Endothelial cell of umbilical vein (primary cell): ENCODE results near the gene KCNQ5. TPM values are rescaled to one million over a fixed set of nuclear protein-coding genes. Genes with fewer than 3 reads are reported as not detected.

Experiments
- BruUV-seq: library from RNA; stranded (reverse); fragments of 400-500 nt; replicated peaks from 2 replicates; lab custom pipeline; 2021; lab: Mats Ljungman, UMichigan
- CTCF ChIA-PET: fragments of 300-600, 350-600 bp; sonication (Branson Sonifier 250); formaldehyde crosslinking; loops from one replicate; lab custom pipeline; 2021; ENCODE audit warnings: antibody characterized with exemption, inconsistent platforms; lab: Charles Lee
- POLR2A ChIA-PET: fragments of 300-600, 350-600 bp; sonication (Branson Sonifier 250); formaldehyde crosslinking; loops from one replicate; lab custom pipeline; 2021; ENCODE audit warnings: antibody characterized with exemption, inconsistent platforms; lab: Charles Lee
- DNase-seq: peaks from one replicate; pipeline ENCODE4 v3.0.0-alpha.2; 2011; ENCODE audit warnings: low read depth, low spot score
- FAIRE-seq: peaks from 2 replicates; lab custom pipeline; 2011; peaks lifted over from hg19 to GRCh38; lab: Jason Lieb, UNC
- H2AFZ ChIP-seq: 2 replicates; pipeline ENCODE4 v1.6.0; 2012; ENCODE audit warnings: low read depth, low read length, control low read depth, inconsistent platforms
- H3K27ac ChIP-seq: 2 replicates; pipeline ENCODE4 v1.5.1; 2011; ENCODE audit warnings: low read depth, mild to moderate bottlenecking, control low read depth, low read length, moderate library complexity; ENCODE audit not compliant: insufficient read depth
- H3K27me3 ChIP-seq, 2 experiments: 2 replicates each; pipeline versions ENCODE4 v1.6.0 to v1.6.1; 2011; ENCODE audit warnings: low read length in 2 of 2, mixed read lengths in 1 of 2; ENCODE audit not compliant: control insufficient read depth in 2 of 2, insufficient read depth in 2 of 2
- H3K36me3 ChIP-seq, 2 experiments: 2 replicates in 1 of 2; 3 replicates in 1 of 2; pipeline ENCODE4 v1.5.1; 2011; ENCODE audit warnings: low read length in 2 of 2, mild to moderate bottlenecking in 1 of 2, moderate library complexity in 1 of 2; ENCODE audit not compliant: control insufficient read depth in 2 of 2, insufficient read depth in 2 of 2; ENCODE audit errors: extremely low read depth in 1 of 2
- H3K4me1 ChIP-seq: 3 replicates; pipeline ENCODE4 v1.5.1; 2011; ENCODE audit warnings: mild to moderate bottlenecking, low read length; ENCODE audit not compliant: control insufficient read depth, insufficient read depth; ENCODE audit errors: extremely low read depth
- H3K4me2 ChIP-seq: 2 replicates; pipeline ENCODE4 v1.6.1; 2011; ENCODE audit warnings: low read length, control low read depth, mixed read lengths; ENCODE audit not compliant: insufficient read depth
- H3K4me3 ChIP-seq, 3 experiments: fragments of 200-600 bp in 1 of 3; sonication (generic), shearing (Covaris generic) in 1 of 3; replicated peaks in 1 of 3; 2 replicates each; pipeline ENCODE4 v1.5.1; 2011 to 2016; ENCODE audit warnings: control low read depth in 3 of 3, low read length in 3 of 3, mild to moderate bottlenecking in 2 of 3, inconsistent platforms in 1 of 3, low read depth in 1 of 3, moderate library complexity in 1 of 3; ENCODE audit not compliant: insufficient read depth in 1 of 3
- H3K79me2 ChIP-seq: 2 replicates; pipeline ENCODE4 v1.6.0; 2012; ENCODE audit warnings: low read length, inconsistent platforms; ENCODE audit not compliant: control insufficient read depth, insufficient read depth
- H3K9ac ChIP-seq: replicated peaks from 2 replicates; pipeline ENCODE3; 2011; ENCODE audit warnings: low read length, control low read depth; ENCODE audit not compliant: insufficient read depth; ENCODE audit errors: extremely low read depth
- H3K9me1 ChIP-seq: replicated peaks from 3 replicates; pipeline ENCODE4 v1.6.0; 2011; ENCODE audit warnings: mild to moderate bottlenecking, low read length; ENCODE audit not compliant: control insufficient read depth, insufficient read depth; ENCODE audit errors: extremely low read depth
- H3K9me3 ChIP-seq: replicated peaks from 2 replicates; pipeline ENCODE4 v1.5.1; 2012; ENCODE audit warnings: low read length, inconsistent platforms; ENCODE audit not compliant: control insufficient read depth, insufficient read depth
- H4K20me1 ChIP-seq: replicated peaks from 2 replicates; pipeline ENCODE3; 2011; ENCODE audit warnings: mild to moderate bottlenecking, low read length; ENCODE audit not compliant: control insufficient read depth, insufficient read depth; ENCODE audit errors: extremely low read depth
- CTCF ChIP-seq, 2 donors: IDR thresholded peaks; 1 replicate in 1 of 2; 2 replicates in 1 of 2; pipeline ENCODE4 v1.5.1; 2011; ENCODE audit warnings: low read length in 2 of 2, mild to moderate bottlenecking in 2 of 2, moderate library complexity in 2 of 2, control low read depth in 1 of 2, inconsistent platforms in 1 of 2, low read depth in 1 of 2; ENCODE audit not compliant: insufficient read depth in 1 of 2; ENCODE audit errors: extremely low read depth in 1 of 2
- EZH2 ChIP-seq: IDR thresholded peaks from 2 replicates; pipeline ENCODE4 v1.6.1; 2012; ENCODE audit warnings: borderline replicate concordance, low read depth, mild to moderate bottlenecking, moderate library complexity, low read length, inconsistent platforms; ENCODE audit not compliant: severe bottlenecking
- FOS ChIP-seq: IDR thresholded peaks from 2 replicates; pipeline ENCODE4 v1.6.1; 2011; ENCODE audit warnings: mild to moderate bottlenecking, low read length, moderate library complexity, borderline replicate concordance; ENCODE audit not compliant: insufficient read depth
- GATA2 ChIP-seq: IDR thresholded peaks from 2 replicates; pipeline ENCODE4 v1.7.0; 2011; ENCODE audit warnings: low read depth, mild to moderate bottlenecking, moderate library complexity, mixed read lengths, low read length; ENCODE audit not compliant: insufficient read length, insufficient read depth
- JUN ChIP-seq: IDR thresholded peaks from 2 replicates; pipeline ENCODE4 v1.6.1; 2011; ENCODE audit warnings: borderline replicate concordance, low read depth; ENCODE audit not compliant: insufficient read length, insufficient read depth
- MAX ChIP-seq: IDR thresholded peaks from 2 replicates; pipeline ENCODE4 v1.6.1; 2011; ENCODE audit not compliant: insufficient read depth, insufficient read length
- MYC ChIP-seq: IDR thresholded peaks from one replicate; pipeline ENCODE4 v1.6.1; 2011; ENCODE audit warnings: mild to moderate bottlenecking, low read depth, low read length
- POLR2A ChIP-seq: IDR thresholded peaks from 2 replicates; pipeline ENCODE4 v1.6.1; 2012; ENCODE audit warnings: low read depth, mild to moderate bottlenecking, control low read depth, low read length
- POLR2AphosphoS5 ChIP-seq: IDR thresholded peaks from 2 replicates; pipeline ENCODE4 v1.6.1; 2012; ENCODE audit warnings: low read depth, mild to moderate bottlenecking, control low read depth, low read length, moderate library complexity; ENCODE audit not compliant: insufficient read depth
- dilution Hi-C: fragments of 300-500 bp; cut with MboI; formaldehyde crosslinking; loops from one replicate; pipeline ENCODE4 v1.15.0; 2019; ENCODE audit warnings: low sequenced_read_pairs; ENCODE audit not compliant: extremely low pct_ligation_motif_present
- intact Hi-C: fragments of 100-400 bp; cut with micrococcal nuclease; formaldehyde crosslinking; loops from one replicate; pipeline ENCODE4 v1.10.0; 2022
- polyA plus RNA-seq, 4 experiments: library from polyadenylated mRNA; depleted of rRNA in 3 of 4; stranded (reverse) in 3 of 4; unstranded in 1 of 4; fragments of >200 nt; gene quantifications; 2 replicates each; pipeline versions ENCODE4 v1.2.1 to v1.2.3, GENCODE V29; 2011 to 2012; ENCODE audit warnings: missing spikeins in 1 of 4
- total RNA-seq: library from RNA; stranded (reverse); gene quantifications from 2 replicates; pipeline ENCODE4 v1.2.3, GENCODE V29; 2021

Gene KCNQ5
- total and polyA plus RNA-seq, 2 donors (not counting 3 experiments of a cell fraction or from before 2014, with no cell fraction given): 0.22 TPM; not detected in 1

DNA sequence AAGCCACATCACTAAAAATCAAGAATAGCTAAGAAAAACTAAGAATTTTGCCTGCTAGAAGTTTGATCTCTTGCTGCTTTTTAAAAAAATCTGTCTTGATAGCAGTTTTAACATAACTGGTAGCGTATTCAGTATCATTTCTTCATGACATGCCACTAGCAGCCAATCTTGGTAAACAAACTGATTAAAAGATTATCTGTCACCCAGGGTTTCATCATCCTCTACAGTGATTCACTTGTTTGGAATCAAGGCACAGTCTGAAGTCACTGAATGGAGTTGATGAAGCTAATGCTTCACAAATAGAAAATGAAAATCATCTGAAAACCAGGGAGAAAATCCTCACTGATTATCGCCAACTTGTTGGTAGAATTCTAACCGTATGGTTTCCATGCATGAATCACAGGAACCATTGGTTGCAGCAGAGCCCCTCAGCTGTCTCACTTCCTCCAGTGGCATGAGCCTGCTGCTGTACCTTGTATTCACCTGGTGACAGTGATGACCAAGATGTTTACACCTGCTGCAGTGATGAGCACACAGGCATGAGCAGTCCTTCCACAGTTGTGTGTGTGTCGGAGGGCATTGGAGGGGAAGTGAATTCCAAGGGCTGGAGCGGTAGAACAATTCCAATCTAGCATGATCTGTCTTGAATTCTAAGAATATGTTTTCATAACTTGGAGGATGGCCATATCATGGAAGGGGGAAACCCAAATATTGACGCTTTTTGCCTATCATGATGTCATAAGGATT, 328.4 kb downstream of the KCNQ5 start:
- H2AFZ ChIP-seq: peak overlapping the region; percentile 6
- POLR2A ChIA-PET: no interaction called here

More for the DNA sequence above, 328.4 kb downstream of the KCNQ5 start:
- dilution Hi-C loops (no loop called here), intact Hi-C loops (no loop called here)
- Histone ChIP-seq H3K27ac (no peak overlapping the region), H3K79me2 (no peaks in the 10 kb centered on the region), H3K4me1 (peaks cover 29% of the 10 kb centered on the region), H4K20me1 (no peaks in the 10 kb centered on the region), H3K36me3 (no peaks in the 10 kb centered on the region), H3K4me2 (no peak overlapping the region), H3K9me1 (no peaks in the 10 kb centered on the region), H3K4me3 (no peak overlapping the region), H3K9me3 (no peaks in the 10 kb centered on the region), H3K27me3 (no peaks in the 10 kb centered on the region), H3K9ac (no peak overlapping the region)
- DNase-seq (peak; percentile 40), FAIRE-seq (no peak)
- CTCF ChIA-PET: interaction anchor here (0.9 kb wide), 1 partner anchor 11 kb away, joined by 3 read pairs; no protein-coding TSS in a partner anchor
- BruUV-seq: no TSS peak
- TF ChIP-seq CTCF (IDR thresholded peaks at IDR 0.05; ENCODE audit: extremely low read depth in 1 of 2, insufficient read depth in 1 of 2, low read depth in 1 of 2, low read length in 2 of 2) (no peak), POLR2AphosphoS5 (no peak), GATA2 (no peak), EZH2 (no peak), JUN (no peak), MYC (no peak), FOS (no peak), MAX (no peak), POLR2A (no peak)
